GM12875 (cell line): ENCODE data around the gene ING3.

ENCODE experiments used
- H3K4me3 ChIP-seq: one replicate; pipeline ENCODE4 v1.5.1; 2011; ENCODE audit warnings: low read depth, low read length, control low read depth
- CTCF ChIP-seq: IDR thresholded peaks from 2 replicates; pipeline ENCODE4 v1.5.1; 2011; ENCODE audit warnings: low read depth, mild to moderate bottlenecking, control low read depth, inconsistent platforms, low read length, moderate library complexity, borderline replicate concordance; ENCODE audit not compliant: insufficient read depth

Gene ING3

DNA sequence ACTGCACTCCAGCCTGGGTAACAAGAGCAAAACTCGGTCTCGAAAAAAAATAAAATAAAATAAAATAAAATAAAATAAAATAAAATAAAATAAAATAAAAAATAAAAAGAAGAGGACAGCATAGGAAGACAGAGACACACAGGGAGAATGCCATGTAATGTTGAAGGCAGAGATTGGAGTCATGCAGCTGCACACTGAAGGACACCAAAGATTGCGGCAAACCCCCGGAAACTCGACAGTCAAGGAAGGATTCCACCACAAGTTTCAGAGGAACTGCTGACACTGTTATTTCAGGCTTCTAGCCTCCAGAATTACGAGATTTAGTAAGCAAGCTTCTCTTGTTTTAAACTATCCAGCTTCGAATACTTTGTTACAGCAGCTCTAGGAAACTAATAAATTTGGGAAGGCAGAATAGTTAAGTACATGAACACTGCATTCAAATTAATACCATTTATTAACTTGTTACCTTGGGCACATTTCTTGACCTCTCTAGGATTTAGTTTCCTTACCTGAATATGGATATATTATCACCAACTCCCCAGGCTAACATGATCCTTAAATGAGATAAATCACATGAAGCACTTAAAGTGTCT lies 47.4 kb downstream of the ING3 start:
- TF ChIP-seq CTCF: no peak

GRCh38 chr7:120998520-120998919 lies 47.9 kb downstream of the ING3 start:
- no peak for TF ChIP-seq CTCF
- no peak overlapping the region for H3K4me3 ChIP-seq

More for the DNA sequence above, 47.4 kb downstream of the ING3 start:
- no peak overlapping the region for H3K4me3 ChIP-seq

GRCh38 chr7:120998996-120999565 lies 48.5 kb downstream of the ING3 start:
- no peak overlapping the region for H3K4me3 ChIP-seq
- TF ChIP-seq CTCF: no peak

GRCh38 chr7:121000081-121000983 lies 49.8 kb downstream of the ING3 start:
- H3K4me3 ChIP-seq: no peak overlapping the region
- TF ChIP-seq CTCF: no peak

GRCh38 chr7:121001234-121001906 lies 50.8 kb downstream of the ING3 start:
- no peak overlapping the region for H3K4me3 ChIP-seq
- no peak for TF ChIP-seq CTCF

DNA sequence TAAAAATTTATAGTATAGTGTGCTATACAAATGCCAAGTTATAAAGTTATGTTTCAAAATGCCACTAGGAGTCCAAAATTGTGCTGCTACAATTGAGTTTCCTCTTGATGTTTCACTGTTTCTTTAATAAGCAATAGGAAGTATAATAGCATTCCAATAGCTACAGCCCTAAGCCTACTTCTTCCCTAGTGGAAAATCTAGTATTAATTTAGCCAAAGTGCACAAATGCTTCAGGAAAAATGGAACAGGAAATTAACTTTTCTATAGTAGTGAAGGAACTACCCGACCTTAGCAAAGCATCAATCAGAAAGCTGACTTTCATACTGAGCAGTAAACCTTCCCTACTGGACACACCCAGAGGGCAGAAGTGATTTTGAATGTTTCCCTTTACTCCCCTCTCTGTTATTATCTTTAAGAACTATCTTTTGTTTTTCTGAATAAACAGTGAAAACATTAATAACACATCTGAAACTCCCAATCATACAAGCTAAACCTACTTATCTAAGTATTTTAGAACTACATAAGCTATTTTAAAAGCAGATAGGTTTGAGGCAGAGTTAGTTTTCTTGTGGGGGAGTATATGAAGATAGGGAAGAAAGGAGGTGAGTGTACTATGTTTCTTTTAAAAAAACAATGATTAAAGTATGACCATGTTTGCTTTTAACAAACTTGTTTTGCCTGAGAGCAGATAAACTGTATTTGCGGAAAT lies 51.6 kb downstream of the ING3 start:
- no peak overlapping the region for H3K4me3 ChIP-seq
- no peak for TF ChIP-seq CTCF
